HG02943 (cell line): ENCODE results near the gene PDCL3.

Source experiments
- ATAC-seq: cut with Tn5 transposase; IDR thresholded peaks from one replicate; pipeline ENCODE4 v1.9.1; 2021; ENCODE audit warnings: mild to moderate bottlenecking, low read depth, moderate library complexity; ENCODE audit not compliant: unreplicated experiment

Gene PDCL3

GRCh38 chr2:100556746-100557145, 6.0 kb upstream of the PDCL3 start:
- no peak for ATAC-seq

- no peak for ATAC-seq
These were observed 2.5 kb upstream of the PDCL3 start for GRCh38 chr2:100560216-100560830.

- no peak for ATAC-seq
These were observed 1.6 kb upstream of the PDCL3 start for GRCh38 chr2:100561191-100561590.

- ATAC-seq, result peak; percentile 13
These were observed 834 bp downstream of the PDCL3 start for GRCh38 chr2:100563407-100564247.

DNA sequence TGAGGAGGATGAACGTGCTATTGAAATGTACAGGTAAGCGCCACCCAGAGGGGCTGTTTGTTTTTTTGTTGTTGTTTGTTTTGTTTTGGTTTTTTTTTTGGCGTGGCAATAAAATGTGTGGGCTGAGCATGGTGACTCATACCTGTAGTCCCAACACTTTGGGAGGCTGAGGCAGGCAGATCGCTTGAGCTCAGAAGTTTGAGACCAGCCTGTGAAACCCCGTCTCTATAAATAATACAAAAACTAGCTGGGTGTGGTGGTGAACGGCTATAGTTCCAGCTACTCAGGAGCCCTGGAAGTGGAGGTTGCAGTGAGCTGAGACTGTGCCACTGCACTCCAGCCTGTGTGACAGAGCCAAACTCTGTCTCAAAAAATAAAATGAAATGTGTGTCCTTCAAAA, 6.2 kb downstream of the PDCL3 start:
- ATAC-seq, result no peak

DNA sequence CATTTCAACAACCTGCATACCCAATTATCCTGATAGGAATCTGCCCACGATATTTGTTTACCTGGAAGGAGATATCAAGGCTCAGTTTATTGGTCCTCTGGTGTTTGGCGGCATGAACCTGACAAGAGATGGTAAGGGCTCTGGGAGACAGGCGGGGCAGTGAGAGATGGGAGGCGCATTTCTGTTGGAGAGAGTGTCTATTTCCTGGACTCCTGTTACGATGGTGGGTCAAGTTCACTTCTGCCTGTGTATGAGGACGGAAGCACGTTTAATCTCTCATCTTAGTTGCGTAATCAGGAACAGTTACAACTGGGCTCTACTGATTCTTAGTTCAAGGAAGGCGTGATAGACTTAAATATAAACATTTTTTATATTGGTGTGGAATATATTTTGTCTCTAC, 8.9 kb downstream of the PDCL3 start:
- no peak for ATAC-seq

DNA sequence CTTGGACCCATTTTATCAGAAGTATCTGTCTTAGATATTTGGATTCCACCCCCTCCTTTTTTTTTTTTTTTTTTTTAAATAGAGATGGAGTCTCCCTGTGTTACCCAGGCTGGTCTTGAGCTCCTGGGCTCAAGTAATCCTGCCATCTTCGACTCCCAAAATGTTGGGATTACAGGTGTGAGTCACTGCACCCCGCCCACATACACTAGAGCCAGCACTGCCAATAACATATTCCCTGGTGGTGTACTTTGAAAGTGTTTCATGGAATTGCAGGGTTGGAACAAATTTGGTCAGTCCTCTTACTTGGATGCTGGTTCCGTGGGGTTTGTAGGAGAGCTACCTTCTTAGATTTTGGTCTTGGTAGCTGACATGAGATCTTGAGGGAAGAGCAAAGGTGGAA, 15.0 kb downstream of the PDCL3 start:
- no peak for ATAC-seq

- ATAC-seq, result peak; percentile 72
These were observed 17.8 kb downstream of the PDCL3 start for GRCh38 chr2:100580367-100581276.

DNA sequence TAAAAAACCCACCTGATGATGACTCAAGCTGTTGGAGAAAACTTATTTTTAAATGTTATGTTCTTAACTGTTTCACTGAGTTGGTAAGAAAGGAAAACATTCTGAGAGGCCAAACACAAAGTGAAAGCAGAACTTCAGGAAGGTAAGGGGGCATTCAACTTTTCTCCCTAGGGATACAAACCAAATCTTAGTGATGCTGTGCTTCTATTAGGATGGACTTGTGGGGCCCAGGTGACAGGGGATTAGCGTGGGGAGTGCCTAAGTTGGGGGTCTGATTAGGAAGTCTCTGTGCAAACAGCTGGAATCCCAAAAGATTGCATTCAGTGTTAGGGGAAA, 18.5 kb downstream of the PDCL3 start:
- no peak for ATAC-seq

DNA sequence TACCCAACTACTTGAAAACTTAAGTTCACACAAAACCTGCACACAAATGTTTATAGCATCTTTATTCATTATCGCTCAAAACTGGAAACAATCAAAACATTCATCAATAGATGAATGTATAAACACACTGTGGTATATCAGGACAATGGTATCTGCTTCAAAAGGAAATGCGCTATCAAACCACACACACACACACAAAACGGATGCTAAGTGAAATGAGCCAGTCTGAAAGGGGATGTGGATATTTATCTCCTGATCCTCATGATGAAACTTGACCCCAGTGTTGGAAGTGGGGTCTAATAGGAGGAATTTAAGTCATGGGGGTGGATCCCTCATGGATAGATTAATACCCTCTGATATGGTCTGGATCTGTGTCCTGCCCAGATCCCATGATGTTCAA, 22.0 kb downstream of the PDCL3 start:
- no peak for ATAC-seq

- ATAC-seq, result no peak
These were observed 25.4 kb downstream of the PDCL3 start for GRCh38 chr2:100588071-100588786.

- ATAC-seq, result no peak
These were observed 26.7 kb downstream of the PDCL3 start for GRCh38 chr2:100589527-100589926.

GRCh38 chr2:100592226-100592625, 29.4 kb downstream of the PDCL3 start:
- no peak for ATAC-seq

- ATAC-seq, result no peak
These were observed 33.7 kb downstream of the PDCL3 start for GRCh38 chr2:100596465-100596864.

DNA sequence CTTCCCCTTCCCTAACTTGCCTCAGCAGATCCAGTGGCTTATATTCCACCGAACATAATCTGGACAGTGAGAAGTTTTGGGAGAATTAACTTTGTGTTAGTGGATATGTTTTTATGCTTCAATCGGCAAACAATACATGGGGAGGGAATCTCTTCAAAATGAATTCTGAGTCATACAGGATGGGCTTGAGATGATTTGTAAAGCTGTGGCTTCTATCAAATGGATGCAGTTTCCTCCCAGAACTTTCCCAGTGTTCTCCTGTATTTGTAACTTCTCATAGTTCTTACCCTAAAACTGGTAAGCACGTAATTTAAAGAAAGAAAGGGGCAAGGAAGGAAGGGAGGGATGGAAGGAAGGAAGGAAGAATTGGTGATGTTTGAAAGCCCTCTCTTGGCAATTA, 36.8 kb downstream of the PDCL3 start:
- no peak for ATAC-seq

- no peak for ATAC-seq
These were observed 38.9 kb downstream of the PDCL3 start for GRCh38 chr2:100601661-100602060.

DNA sequence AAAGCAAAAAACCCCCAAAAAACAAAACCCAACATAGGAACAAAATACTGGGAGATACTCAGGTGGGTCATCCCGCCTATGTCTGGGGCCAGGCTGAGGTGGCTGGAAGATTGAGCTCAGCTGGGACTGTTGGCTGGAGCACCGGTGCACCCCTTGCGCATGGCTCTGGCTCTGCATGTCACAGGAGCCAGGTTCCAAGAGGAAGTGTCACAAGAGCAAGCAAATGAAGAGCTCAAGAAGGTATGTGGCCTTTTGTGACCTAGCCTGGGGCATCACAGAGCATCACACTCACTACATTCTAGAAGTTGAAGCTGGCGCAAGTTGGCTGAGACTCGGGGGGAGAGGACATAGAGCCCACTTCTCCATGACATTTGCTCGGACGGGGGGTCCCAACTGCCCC, 40.6 kb downstream of the PDCL3 start:
- ATAC-seq, result no peak

GRCh38 chr2:100603948-100604633, 41.3 kb downstream of the PDCL3 start:
- no peak for ATAC-seq

DNA sequence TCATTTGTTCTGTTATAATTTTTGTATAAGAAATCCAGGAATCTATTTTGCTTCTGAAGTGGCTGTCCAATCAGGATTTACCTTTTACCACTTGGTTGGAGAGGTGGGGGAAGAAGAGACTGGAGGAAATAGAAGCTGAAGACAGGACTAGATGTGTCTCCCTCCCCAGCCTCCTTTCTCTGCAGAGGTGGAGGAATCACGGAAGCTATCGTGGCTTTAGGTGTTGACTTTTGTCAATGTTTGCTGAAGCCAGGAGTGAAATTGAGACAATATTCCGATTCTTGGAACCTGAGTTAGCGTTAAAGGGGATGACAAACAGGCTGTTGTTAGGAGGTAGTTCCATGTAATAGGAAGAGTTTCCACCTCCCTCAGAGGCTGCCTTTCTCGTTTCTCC, 43.5 kb downstream of the PDCL3 start:
- no peak for ATAC-seq

- no peak for ATAC-seq
These were observed 44.0 kb downstream of the PDCL3 start for GRCh38 chr2:100606726-100607343.
